Measurements from ENCODE around the gene ITM2B.
A peak's percentile ranks its signal among the peaks of the same experiment; 100 is the strongest.
"Not testable (repeated sequence)": the region's sequence is repeated elsewhere in the genome, so short reads cannot be mapped to it uniquely, and the experiment has no call there.

Gene ITM2B

GRCh38 chr13:48215511-48216203 is 17.3 kb upstream of the ITM2B start:
- H3K27ac Mint-ChIP-seq, DNase-seq, CTCF ChIA-PET, H3K27me3 Mint-ChIP-seq, H3K4me3 Mint-ChIP-seq: not testable (repeated sequence)
- Mint-ChIP-seq H3K36me3 (peaks cover 19% of the 10 kb centered on the region), H3K4me1 (peaks cover 22% of the 10 kb centered on the region), H3K9me3 (peaks cover 17% of the 10 kb centered on the region)

- DNase-seq = no peak
- Mint-ChIP-seq H3K4me1 (peaks cover 28% of the 10 kb centered on the region), H3K27ac (no peak overlapping the region), H3K36me3 (peaks cover 19% of the 10 kb centered on the region), H3K4me3 (no peak overlapping the region), H3K9me3 (peaks cover 17% of the 10 kb centered on the region), H3K27me3 (peaks cover 6% of the 10 kb centered on the region)
- CTCF ChIA-PET = no interaction called here
Observed at GRCh38 chr13:48216204-48216711, 16.7 kb upstream of the ITM2B start.

DNA sequence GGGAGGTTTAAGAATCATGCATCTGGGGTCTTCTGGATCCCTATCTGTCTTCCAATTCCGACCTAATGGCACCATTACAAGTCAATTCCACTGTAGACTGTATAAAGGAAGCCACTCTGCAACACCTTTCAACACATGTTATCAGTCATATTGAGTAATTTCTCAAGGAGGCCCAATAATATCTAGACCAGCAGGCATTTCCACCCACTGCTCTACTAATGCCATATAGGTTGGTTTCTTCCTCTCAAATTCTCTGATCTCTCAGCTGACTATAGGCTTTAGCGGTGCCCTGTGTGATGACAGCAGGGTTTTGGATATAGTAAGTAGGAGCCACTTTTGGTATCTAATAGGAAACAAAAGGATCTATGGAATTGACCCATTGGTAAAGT is 12.4 kb upstream of the ITM2B start:
- peaks cover 50% of the 10 kb centered on the region for H3K4me1 Mint-ChIP-seq

DNA sequence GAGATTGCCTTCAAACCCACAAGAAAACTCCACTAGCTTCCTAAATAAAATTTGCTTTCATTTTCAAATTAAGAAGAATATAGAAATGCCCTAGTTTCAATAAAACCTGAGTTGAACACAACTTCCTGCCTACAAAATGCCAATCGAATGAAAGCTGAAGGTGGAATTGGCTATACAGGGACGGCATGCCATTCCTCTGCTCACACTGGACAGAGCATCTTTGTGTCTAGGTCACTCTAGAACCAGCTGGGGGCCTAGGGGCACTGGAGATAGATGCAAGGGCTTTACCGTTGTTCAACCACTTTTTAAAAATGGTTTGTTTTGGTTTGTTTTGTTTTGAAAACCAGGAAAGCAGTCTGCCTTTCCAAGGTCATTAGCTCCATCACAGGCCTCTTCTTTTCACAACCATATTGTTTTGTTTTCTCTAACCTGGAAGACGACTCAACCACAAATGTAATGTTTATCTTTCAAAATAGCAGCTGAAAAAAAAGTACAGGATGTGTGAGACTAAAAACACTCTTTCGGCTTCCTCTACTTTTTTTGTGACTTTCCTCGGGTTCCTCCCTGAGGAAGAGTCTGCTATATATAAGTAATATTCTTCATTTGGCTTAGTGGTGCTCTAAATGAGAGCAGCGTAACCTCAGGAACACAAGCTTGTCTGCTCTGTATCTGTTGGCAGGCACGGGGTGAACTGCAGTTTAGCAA is 11.9 kb upstream of the ITM2B start:
- Mint-ChIP-seq H3K27me3 (peaks cover 9% of the 10 kb centered on the region), H3K36me3 (peaks cover 13% of the 10 kb centered on the region), H3K27ac (peak overlapping the region; percentile 98), H3K4me3 (peak overlapping the region; percentile 71), H3K9me3 (peaks cover 13% of the 10 kb centered on the region), H3K4me1 (peaks cover 50% of the 10 kb centered on the region)
- CTCF ChIA-PET = interaction anchor here (0.6 to 2.0 kb wide), 9 partner anchors 12 to 184 kb away, joined by 3 to 9 read pairs (median 4); partner anchors contain the start of genes ITM2B and NUDT15
- DNase-seq = peak; percentile 36

More for the DNA sequence above, 12.4 kb upstream of the ITM2B start:
- H3K9me3 Mint-ChIP-seq = peaks cover 18% of the 10 kb centered on the region
- peaks cover 17% of the 10 kb centered on the region for H3K36me3 Mint-ChIP-seq
- peak overlapping the region; percentile 71 for H3K4me3 Mint-ChIP-seq
- peak overlapping the region; percentile 98 for H3K27ac Mint-ChIP-seq
- H3K27me3 Mint-ChIP-seq = peaks cover 9% of the 10 kb centered on the region
- CTCF ChIA-PET = interaction anchor here (0.8 to 2.0 kb wide), 6 partner anchors 12 to 183 kb away, joined by 3 to 9 read pairs (median 6); partner anchors contain the start of genes ITM2B and NUDT15
- DNase-seq = no peak

- DNase-seq = no peak
- peaks cover 9% of the 10 kb centered on the region for H3K9me3 Mint-ChIP-seq
- peaks cover 11% of the 10 kb centered on the region for H3K36me3 Mint-ChIP-seq
- H3K27ac Mint-ChIP-seq = peak overlapping the region; percentile 98
- peaks cover 50% of the 10 kb centered on the region for H3K4me1 Mint-ChIP-seq
- peak overlapping the region; percentile 71 for H3K4me3 Mint-ChIP-seq
- peaks cover 4% of the 10 kb centered on the region for H3K27me3 Mint-ChIP-seq
- CTCF ChIA-PET = interaction anchor here (0.6 to 2.0 kb wide), 7 partner anchors 11 to 184 kb away, joined by 3 to 9 read pairs (median 4); partner anchors contain the start of genes ITM2B and NUDT15
Observed at GRCh38 chr13:48221686-48222187, 11.3 kb upstream of the ITM2B start.

DNA sequence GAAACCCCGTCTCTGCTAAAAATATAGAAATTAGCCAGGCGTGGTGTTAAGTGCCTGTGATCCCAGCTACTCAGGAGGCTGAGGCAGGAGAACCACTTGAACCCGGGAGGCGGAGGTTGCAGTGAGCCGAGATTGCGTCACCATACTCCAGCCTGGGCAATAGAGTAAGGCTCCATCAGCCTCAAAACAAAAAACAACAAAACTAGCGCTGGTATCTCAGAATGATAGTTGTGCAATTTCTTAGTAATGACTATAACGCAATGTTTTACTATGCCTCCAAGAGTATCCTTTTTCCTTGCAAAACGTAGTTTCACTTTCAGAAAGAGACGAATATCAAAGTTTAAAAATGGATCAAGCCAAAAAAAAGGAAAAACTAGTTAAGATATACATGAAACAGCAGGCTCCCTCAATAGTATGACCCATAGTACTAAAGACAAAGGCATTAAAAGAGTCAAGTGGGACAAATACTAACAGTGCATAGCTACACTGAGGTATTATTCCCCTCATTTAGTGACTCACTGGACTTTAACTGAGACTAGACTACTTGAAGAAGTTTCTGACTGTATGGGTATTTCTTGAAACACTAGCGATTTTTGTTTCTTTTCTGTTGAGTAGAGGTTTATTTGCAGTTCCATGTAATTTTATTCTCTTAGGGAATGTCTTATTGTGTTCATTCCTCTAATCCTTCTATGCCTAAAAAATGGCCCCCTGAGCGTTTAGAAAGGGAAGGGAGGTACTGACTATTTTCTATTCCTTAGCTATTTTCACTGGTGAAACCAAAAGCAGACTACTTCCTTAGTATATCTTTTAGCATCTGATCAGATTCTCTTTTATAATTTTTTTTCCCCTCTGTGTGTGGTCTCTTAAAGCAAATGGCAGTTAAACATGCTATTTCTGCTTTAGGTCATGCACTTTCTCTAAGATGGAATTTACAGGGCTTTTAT is 10.4 kb upstream of the ITM2B start:
- Mint-ChIP-seq H3K27me3 (peaks cover 9% of the 10 kb centered on the region), H3K9me3 (peaks cover 3% of the 10 kb centered on the region), H3K36me3 (peaks cover 5% of the 10 kb centered on the region), H3K4me3 (peak overlapping the region; percentile 22), H3K4me1 (peaks cover 50% of the 10 kb centered on the region), H3K27ac (peak overlapping the region; percentile 98)
- DNase-seq = no peak
- CTCF ChIA-PET = interaction anchor here (0.6 to 1.8 kb wide), 3 partner anchors 8 to 100 kb away, joined by 3 to 9 read pairs (median 4); no protein-coding TSS in a partner anchor

DNA sequence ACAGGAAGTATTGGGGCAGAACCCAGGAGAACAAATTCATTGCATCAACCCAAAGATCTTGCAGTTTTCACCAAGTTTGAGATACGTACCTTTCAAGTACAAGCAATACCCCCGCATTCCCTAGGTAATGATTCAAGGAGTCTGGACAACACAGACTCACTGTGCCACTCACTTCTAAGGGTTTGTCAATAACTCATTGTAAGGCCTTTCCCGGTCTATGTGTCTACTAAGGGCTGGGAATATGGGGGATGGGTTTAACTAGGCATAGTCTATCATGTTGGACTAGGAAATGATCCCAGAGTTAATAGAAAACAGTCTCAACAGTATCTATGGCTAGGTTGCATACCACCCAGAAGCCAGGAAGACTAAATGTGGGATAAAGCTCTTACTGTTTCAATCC is 8.3 kb upstream of the ITM2B start:
- no peak for DNase-seq
- Mint-ChIP-seq H3K4me1 (peaks cover 43% of the 10 kb centered on the region), H3K27ac (no peak overlapping the region), H3K27me3 (peaks cover 15% of the 10 kb centered on the region), H3K36me3 (peaks cover 2% of the 10 kb centered on the region), H3K9me3 (peaks cover 2% of the 10 kb centered on the region), H3K4me3 (no peak overlapping the region)
- CTCF ChIA-PET = interaction anchor here (1.4 kb wide), 1 partner anchor 97 kb away, joined by 4 read pairs; no protein-coding TSS in a partner anchor

- H3K4me3 Mint-ChIP-seq = no peak overlapping the region
- DNase-seq = no peak
- H3K27ac Mint-ChIP-seq = no peak overlapping the region
- no peaks in the 10 kb centered on the region for H3K9me3 Mint-ChIP-seq
- H3K4me1 Mint-ChIP-seq = peaks cover 22% of the 10 kb centered on the region
- peaks cover 27% of the 10 kb centered on the region for H3K27me3 Mint-ChIP-seq
- CTCF ChIA-PET = interaction anchor here (0.6 to 1.4 kb wide), 3 partner anchors 8 to 103 kb away, joined by 3 read pairs; no protein-coding TSS in a partner anchor
- peaks cover 19% of the 10 kb centered on the region for H3K36me3 Mint-ChIP-seq
Observed at GRCh38 chr13:48230541-48230940, 2.5 kb upstream of the ITM2B start.

- H3K27ac Mint-ChIP-seq = no peak overlapping the region
- DNase-seq = no peak
- H3K4me1 Mint-ChIP-seq = peaks cover 28% of the 10 kb centered on the region
- peaks cover 27% of the 10 kb centered on the region for H3K27me3 Mint-ChIP-seq
- no peaks in the 10 kb centered on the region for H3K9me3 Mint-ChIP-seq
- H3K4me3 Mint-ChIP-seq = peak overlapping the region; percentile 27
- CTCF ChIA-PET = interaction anchor here (0.6 to 1.4 kb wide), 3 partner anchors 9 to 104 kb away, joined by 3 read pairs; no protein-coding TSS in a partner anchor
- H3K36me3 Mint-ChIP-seq = peaks cover 24% of the 10 kb centered on the region
Observed at GRCh38 chr13:48231080-48231479, 1.9 kb upstream of the ITM2B start.

DNA sequence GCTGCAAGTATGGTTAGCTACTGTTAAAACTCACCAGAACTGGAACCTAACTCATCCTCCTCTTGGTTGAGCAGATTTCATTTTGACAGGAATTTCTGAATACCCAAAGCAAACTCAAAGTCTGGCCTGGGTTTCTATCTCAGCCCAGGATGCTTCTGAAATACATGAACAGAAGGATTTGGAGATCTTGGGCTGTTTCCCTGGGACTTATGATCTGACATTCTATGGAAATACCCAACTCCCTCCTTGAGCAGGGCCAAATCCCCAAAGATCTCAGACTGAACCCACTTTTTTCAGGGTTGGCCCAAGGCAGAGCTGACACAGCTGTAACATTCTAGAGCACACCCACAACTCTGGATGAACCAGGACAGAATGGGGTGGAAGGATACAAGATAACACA is 1.1 kb upstream of the ITM2B start:
- Mint-ChIP-seq H3K4me3 (peak overlapping the region; percentile 93), H3K4me1 (peaks cover 36% of the 10 kb centered on the region), H3K9me3 (no peaks in the 10 kb centered on the region), H3K27ac (peak overlapping the region; percentile 90), H3K27me3 (peaks cover 27% of the 10 kb centered on the region), H3K36me3 (peaks cover 32% of the 10 kb centered on the region)
- no peak for DNase-seq
- CTCF ChIA-PET = interaction anchor here (1.0 to 1.9 kb wide), 6 partner anchors 11 to 194 kb away, joined by 3 to 21 read pairs (median 6); partner anchors contain the start of genes MED4 and NUDT15

DNA sequence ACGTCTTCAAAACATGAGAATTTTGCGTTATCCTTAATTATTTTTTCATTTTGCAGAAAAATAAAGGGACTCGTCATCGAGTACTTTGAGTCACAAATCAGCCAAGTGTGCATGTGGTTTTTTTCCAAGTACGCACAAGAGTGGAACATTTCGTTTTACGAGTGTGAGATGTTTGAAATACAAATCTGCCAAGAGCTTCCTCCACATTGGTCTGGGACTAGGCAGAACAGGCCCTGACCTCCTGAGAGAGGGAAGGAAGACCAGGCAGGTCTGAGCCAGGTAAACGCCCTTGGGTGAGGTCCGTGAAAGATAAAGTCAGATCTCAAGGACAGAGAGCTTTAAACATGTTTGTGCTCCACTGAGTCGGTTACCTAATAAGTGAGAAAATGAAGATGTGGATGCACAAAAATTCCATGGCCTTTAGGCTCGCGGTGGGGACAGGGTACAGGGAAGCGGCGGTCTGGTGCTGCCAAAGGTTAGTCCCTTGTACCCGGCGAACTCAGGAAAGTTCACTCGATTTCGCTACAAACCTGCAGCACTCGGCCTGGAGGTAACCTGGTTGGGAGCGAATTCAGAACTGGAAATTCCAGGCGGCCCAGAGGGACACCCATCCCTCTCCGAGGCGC is 473 bp upstream of the ITM2B start:
- DNase-seq = no peak
- Mint-ChIP-seq H3K36me3 (peaks cover 36% of the 10 kb centered on the region), H3K9me3 (no peaks in the 10 kb centered on the region), H3K27ac (peak overlapping the region; percentile 90), H3K27me3 (peaks cover 22% of the 10 kb centered on the region), H3K4me3 (peak overlapping the region; percentile 93), H3K4me1 (peaks cover 42% of the 10 kb centered on the region)
- CTCF ChIA-PET = interaction anchor here (0.8 to 1.9 kb wide), 13 partner anchors 11 to 347 kb away, joined by 3 to 21 read pairs (median 4); partner anchors contain the start of genes MED4 and NUDT15

DNA sequence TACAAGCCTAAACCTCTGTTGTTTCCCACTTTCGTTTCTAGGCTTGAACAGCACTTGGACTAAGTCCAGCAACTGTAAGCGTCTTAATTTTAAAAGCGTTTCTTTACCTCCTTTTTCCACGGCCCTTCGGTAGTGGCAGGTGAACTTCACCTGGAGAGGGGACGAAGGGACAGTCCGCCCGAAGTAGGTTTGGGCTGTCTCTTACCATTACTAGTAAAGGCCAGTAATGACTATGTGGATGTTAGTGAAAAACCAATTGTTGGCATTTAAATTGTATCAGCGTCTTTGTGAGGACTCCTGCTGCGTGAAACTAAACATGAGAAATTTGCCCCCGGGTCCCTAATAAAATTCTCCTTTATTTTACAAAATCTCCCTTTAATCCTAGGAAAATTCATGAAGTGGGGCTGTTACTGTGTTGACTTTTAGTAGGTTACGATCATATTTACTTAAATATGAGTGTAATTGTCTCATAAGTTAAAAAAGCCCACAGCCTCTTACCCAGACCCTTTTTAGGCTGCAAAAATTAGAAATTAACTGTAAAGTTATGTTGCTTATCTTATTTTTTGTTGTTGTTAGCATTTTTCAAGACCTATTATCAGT is 983 bp downstream of the ITM2B start:
- peaks cover 39% of the 10 kb centered on the region for H3K36me3 Mint-ChIP-seq
- H3K9me3 Mint-ChIP-seq = no peaks in the 10 kb centered on the region
- peak overlapping the region; percentile 93 for H3K4me3 Mint-ChIP-seq
- H3K4me1 Mint-ChIP-seq = peaks cover 47% of the 10 kb centered on the region
- H3K27ac Mint-ChIP-seq = peak overlapping the region; percentile 95
- no peak for DNase-seq
- CTCF ChIA-PET = interaction anchor here (1.4 to 1.9 kb wide), 7 partner anchors 10 to 336 kb away, joined by 3 to 8 read pairs (median 4); partner anchors contain the start of gene NUDT15
- peaks cover 15% of the 10 kb centered on the region for H3K27me3 Mint-ChIP-seq
